Measurements from ENCODE around the gene OTUD5.
"Not testable (repeated sequence)": the region's sequence is repeated elsewhere in the genome, so short reads cannot be mapped to it uniquely, and the experiment has no call there.

The OTUD5 gene

GRCh38 chrX:48890296-48890925 lies 67.0 kb downstream of the OTUD5 start:
- no peak for DNase-seq (ENCODE audit: low read depth)

- DNase-seq (ENCODE audit: low read depth): not testable (repeated sequence)
These were observed 70.8 kb downstream of the OTUD5 start for GRCh38 chrX:48886586-48886985.

GRCh38 chrX:48883729-48884128 lies 73.7 kb downstream of the OTUD5 start:
- no peak for DNase-seq (ENCODE audit: low read depth)

GRCh38 chrX:48876944-48877343 lies 80.5 kb downstream of the OTUD5 start:
- DNase-seq (ENCODE audit: low read depth): not testable (repeated sequence)
